T-cell (primary cell): ENCODE measurements around the gene WDFY4. TPM values are rescaled to one million over a fixed set of nuclear protein-coding genes. Genes with fewer than 3 reads are reported as not detected.
"Not testable (repeated sequence)": the region's sequence is repeated elsewhere in the genome, so short reads cannot be mapped to it uniquely, and the experiment has no call there.

Source experiments
- ATAC-seq, 4 experiments: fragments of 200-7000 bp in 3 of 4; fragments of 150-1000 bp in 1 of 4; cut with Tn5 transposase; replicated peaks in 1 of 4; 1 replicate in 3 of 4; 2 replicates in 1 of 4; pipeline ENCODE4 v1.10.0; 2021; ENCODE audit warnings: moderate library complexity in 3 of 4, mild to moderate bottlenecking in 2 of 4, moderate number of reproducible peaks in 1 of 4
- CTCF ChIA-PET, 2 donors: fragments of 300-600 bp; sonication (Branson Sonifier 250); formaldehyde crosslinking; loops; one replicate each; lab custom pipeline; 2022; ENCODE audit warnings: antibody characterized with exemption in 2 of 2; lab: Charles Lee
- POLR2A ChIA-PET, 2 donors: fragments of 300-600 bp; sonication (Branson Sonifier 250); formaldehyde crosslinking; loops; one replicate each; lab custom pipeline; 2022; ENCODE audit warnings: antibody characterized with exemption in 2 of 2; lab: Charles Lee
- DNase-seq, 35 experiments: peaks; one replicate each; pipeline versions ENCODE4 v3.0.0 to v3.0.0-alpha.2; 2013 to 2023
- H3K27ac ChIP-seq: one replicate; pipeline ENCODE4 v1.5.1; 2013; ENCODE audit warnings: low read length
- H3K27me3 ChIP-seq, 2 experiments: replicated peaks in 1 of 2; 1 replicate in 1 of 2; 2 replicates in 1 of 2; pipeline versions ENCODE4 v1.6.1 to v1.7.0; 2013; ENCODE audit warnings: low read length in 1 of 2, mixed read lengths in 1 of 2; ENCODE audit not compliant: control insufficient read depth in 2 of 2, insufficient read depth in 2 of 2; ENCODE audit errors: extremely low read depth in 1 of 2
- H3K36me3 ChIP-seq, 2 donors: 1 replicate in 1 of 2; 2 replicates in 1 of 2; pipeline versions ENCODE4 v1.6.1 to v1.7.0; 2013; ENCODE audit warnings: low read length in 1 of 2; ENCODE audit not compliant: control insufficient read depth in 2 of 2, insufficient read depth in 1 of 2; ENCODE audit errors: extremely low read depth in 1 of 2
- H3K4me1 ChIP-seq, 2 experiments: 1 replicate in 1 of 2; 2 replicates in 1 of 2; pipeline versions ENCODE4 v1.6.1 to v1.7.0; 2013; ENCODE audit warnings: low read length in 2 of 2, mixed read lengths in 1 of 2; ENCODE audit not compliant: insufficient read depth in 2 of 2, control insufficient read depth in 1 of 2; ENCODE audit errors: extremely low read depth in 1 of 2
- H3K4me3 ChIP-seq, 2 donors: 1 replicate in 1 of 2; 2 replicates in 1 of 2; pipeline versions ENCODE4 v1.5.1 to v1.7.0; 2013; ENCODE audit warnings: mild to moderate bottlenecking in 2 of 2, low read length in 1 of 2, moderate library complexity in 1 of 2; ENCODE audit not compliant: control insufficient read depth in 1 of 2; ENCODE audit errors: extremely low read depth in 1 of 2
- H3K9me3 ChIP-seq: 2 replicates; pipeline ENCODE4 v1.7.0; 2013
- H3K27ac Mint-ChIP-seq, 2 donors: one replicate each; pipeline ENCODE4 v1.8.0; 2020 to 2021; ENCODE audit warnings: mild to moderate bottlenecking in 2 of 2, mixed read lengths in 2 of 2
- H3K27me3 Mint-ChIP-seq, 2 donors: one replicate each; pipeline ENCODE4 v1.8.0; 2021 to 2022; ENCODE audit warnings: mixed read lengths in 2 of 2
- H3K36me3 Mint-ChIP-seq: one replicate; pipeline ENCODE4 v1.8.0; 2021; ENCODE audit warnings: mixed read lengths
- H3K4me1 Mint-ChIP-seq, 3 donors: one replicate each; pipeline ENCODE4 v1.8.0; 2020 to 2022; ENCODE audit warnings: mixed read lengths in 3 of 3, mild to moderate bottlenecking in 1 of 3
- H3K4me3 Mint-ChIP-seq, 3 donors: one replicate each; pipeline ENCODE4 v1.8.0; 2020 to 2022; ENCODE audit warnings: mild to moderate bottlenecking in 3 of 3, mixed read lengths in 3 of 3, moderate library complexity in 3 of 3
- H3K9me3 Mint-ChIP-seq, 3 donors: one replicate each; pipeline ENCODE4 v1.8.0; 2020 to 2022; ENCODE audit warnings: mixed read lengths in 3 of 3
- WGBS: methylation state at CpG from one replicate; pipeline ENCODE4 v1.1.5; 2013; ENCODE audit warnings: missing lambda C conversion rate; ENCODE audit not compliant: insufficient coverage; 5-methylcytosine and 5-hydroxymethylcytosine counted together
- total RNA-seq, 35 experiments: library from RNA in 6 of 35; stranded (reverse) in 6 of 35; fragments of 120-200 nt in 1 of 35; gene quantifications; one replicate each; pipeline versions ENCODE4 v1.2.1 to v1.2.4 and lab custom pipeline; 2013 to 2026

The WDFY4 gene
- total RNA-seq, 5 donors from 2014 or later (not counting 1 experiment from before 2014, with no cell fraction given) = 2.6 to 15.5 (median 4.2) TPM

DNA sequence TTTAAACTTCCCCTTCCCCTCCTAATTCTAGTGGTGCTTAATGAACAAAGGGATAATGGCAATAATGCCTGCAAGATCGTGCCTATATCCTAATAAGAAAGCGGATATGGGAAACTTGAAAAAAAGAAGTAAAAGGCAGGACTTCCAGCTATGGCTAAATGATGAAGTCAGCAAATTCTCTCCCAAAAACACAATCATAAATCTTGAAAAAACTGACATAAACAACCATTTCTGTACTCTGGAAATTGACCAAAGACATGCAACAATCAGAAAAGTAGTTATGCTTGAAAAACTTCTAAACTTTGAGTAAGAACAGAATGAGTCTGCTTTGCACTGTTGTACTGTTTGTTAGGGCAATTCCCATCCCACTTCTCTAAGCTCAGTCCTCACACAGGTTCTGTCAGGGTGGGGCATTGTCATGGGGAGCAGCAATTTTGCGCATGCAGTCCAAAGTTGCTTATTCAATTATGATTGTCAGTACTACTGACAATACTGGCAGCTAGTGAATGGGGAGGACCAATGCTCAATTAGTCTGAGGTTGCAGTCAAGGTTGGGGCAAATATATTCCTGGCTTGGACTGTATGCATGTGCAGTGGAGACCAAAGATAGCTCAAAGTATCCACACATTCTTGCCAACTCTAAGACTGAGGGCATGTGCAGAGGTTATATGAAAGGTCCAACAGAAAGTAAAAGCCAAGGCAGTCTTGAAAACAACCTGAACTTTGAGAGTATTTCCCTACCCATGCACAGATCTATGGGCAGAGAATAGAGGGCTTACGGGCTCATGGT, 45.7 kb upstream of the WDFY4 start:
- Mint-ChIP-seq H3K4me1 (peaks cover 8 to 11% (median 10%) of the 10 kb centered on the region in 3 donors), H3K9me3 (peaks cover 7 to 15% (median 15%) of the 10 kb centered on the region in 3 donors), H3K36me3 (no peaks in the 10 kb centered on the region), H3K4me3 (no peak overlapping the region), H3K27ac (no peak overlapping the region), H3K27me3 (peaks cover 23 to 41% of the 10 kb centered on the region in 2 donors)
- Histone ChIP-seq H3K27me3 (peaks cover 0 to 24% of the 10 kb centered on the region in 2 experiments), H3K36me3 (no peaks in the 10 kb centered on the region), H3K27ac (no peak overlapping the region), H3K9me3 (peaks cover 2% of the 10 kb centered on the region), H3K4me1 (peaks cover 0 to 17% of the 10 kb centered on the region in 2 experiments), H3K4me3 (no peak overlapping the region)
- no peak for DNase-seq
- POLR2A ChIA-PET = interaction anchor here in 1 of 2 donors (0.5 kb wide), 1 partner anchor 21 kb away, joined by 3 read pairs; no protein-coding TSS in a partner anchor
- 100% methylated on average over 1 of the region's 4 CpGs for WGBS
- CTCF ChIA-PET = no interaction called here
- ATAC-seq = no peak

DNA sequence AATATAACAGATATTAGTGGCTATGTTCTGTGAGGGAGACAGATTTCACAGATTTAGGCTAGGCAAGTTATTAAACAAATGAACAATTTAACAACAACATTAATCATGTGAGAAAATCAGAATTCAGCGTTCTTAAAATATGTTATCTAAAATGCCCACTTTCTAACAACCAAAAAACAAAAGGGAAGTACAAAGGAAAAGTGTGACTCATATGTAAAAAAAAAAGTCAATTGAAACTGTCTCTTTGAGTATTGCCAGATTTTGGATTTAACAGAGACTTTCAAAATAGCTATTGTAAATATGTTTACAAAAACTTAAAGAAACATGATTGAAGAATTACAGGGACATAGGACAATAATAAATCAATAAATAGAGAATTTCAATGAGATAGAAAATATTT, 45.0 kb upstream of the WDFY4 start:
- Mint-ChIP-seq H3K4me1 (peaks cover under 1 to 4% (median 3%) of the 10 kb centered on the region in 3 donors), H3K36me3 (no peaks in the 10 kb centered on the region), H3K9me3 (peaks cover 7 to 15% (median 15%) of the 10 kb centered on the region in 3 donors), H3K27me3 (peaks cover 23 to 38% of the 10 kb centered on the region in 2 donors), H3K4me3 (no peak overlapping the region), H3K27ac (no peak overlapping the region)
- no peak for ATAC-seq
- POLR2A ChIA-PET = interaction anchor here in 1 of 2 donors (0.5 kb wide), 1 partner anchor 22 kb away, joined by 3 read pairs; no protein-coding TSS in a partner anchor
- Histone ChIP-seq H3K4me3 (no peak overlapping the region), H3K27me3 (peaks cover 0 to 21% of the 10 kb centered on the region in 2 experiments), H3K36me3 (no peaks in the 10 kb centered on the region), H3K27ac (no peak overlapping the region), H3K4me1 (peaks cover 0 to 10% of the 10 kb centered on the region in 2 experiments), H3K9me3 (peaks cover 2% of the 10 kb centered on the region)
- WGBS = no CpG with 5 or more reads among the region's 1 CpG
- DNase-seq = no peak
- CTCF ChIA-PET = interaction anchor here in 1 of 2 donors (0.6 to 0.8 kb wide), 2 partner anchors 12 to 17 kb away, joined by 3 read pairs; no protein-coding TSS in a partner anchor

DNA sequence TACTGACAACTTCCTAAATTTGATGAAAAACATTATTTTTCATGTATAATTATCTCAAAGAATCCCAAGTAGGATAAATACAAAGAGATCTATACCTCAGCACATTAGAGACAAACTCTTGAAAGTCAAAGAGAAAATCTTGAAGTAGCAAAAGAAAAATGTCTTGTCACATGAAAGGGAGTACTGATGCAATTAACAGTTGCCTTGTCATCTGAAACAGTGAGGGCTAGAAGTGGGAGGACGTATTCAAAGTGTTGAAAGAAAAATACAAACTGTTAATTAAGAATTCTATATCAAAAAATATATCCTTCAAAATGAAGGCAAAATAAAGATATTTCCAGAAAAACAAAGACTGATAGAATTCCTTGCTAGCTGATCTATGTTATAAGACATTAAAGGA, 44.3 kb upstream of the WDFY4 start:
- ATAC-seq = no peak
- Histone ChIP-seq H3K27me3 (peaks cover 0 to 15% of the 10 kb centered on the region in 2 experiments), H3K36me3 (no peaks in the 10 kb centered on the region), H3K27ac (no peak overlapping the region), H3K4me3 (no peak overlapping the region), H3K9me3 (peaks cover 2% of the 10 kb centered on the region), H3K4me1 (peaks cover 0 to 3% of the 10 kb centered on the region in 2 experiments)
- Mint-ChIP-seq H3K9me3 (peaks cover 7 to 15% (median 15%) of the 10 kb centered on the region in 3 donors), H3K4me1 (peaks cover 0 to 2% (median 0%) of the 10 kb centered on the region in 3 donors), H3K27ac (no peak overlapping the region), H3K27me3 (peaks cover 23 to 37% of the 10 kb centered on the region in 2 donors), H3K36me3 (no peaks in the 10 kb centered on the region), H3K4me3 (no peak overlapping the region)
- no peak for DNase-seq
- POLR2A ChIA-PET = no interaction called here
- CTCF ChIA-PET = interaction anchor here in 1 of 2 donors (0.6 to 0.8 kb wide), 2 partner anchors 13 to 16 kb away, joined by 3 read pairs; no protein-coding TSS in a partner anchor
- no CpG with 5 or more reads among the region's 1 CpG for WGBS

DNA sequence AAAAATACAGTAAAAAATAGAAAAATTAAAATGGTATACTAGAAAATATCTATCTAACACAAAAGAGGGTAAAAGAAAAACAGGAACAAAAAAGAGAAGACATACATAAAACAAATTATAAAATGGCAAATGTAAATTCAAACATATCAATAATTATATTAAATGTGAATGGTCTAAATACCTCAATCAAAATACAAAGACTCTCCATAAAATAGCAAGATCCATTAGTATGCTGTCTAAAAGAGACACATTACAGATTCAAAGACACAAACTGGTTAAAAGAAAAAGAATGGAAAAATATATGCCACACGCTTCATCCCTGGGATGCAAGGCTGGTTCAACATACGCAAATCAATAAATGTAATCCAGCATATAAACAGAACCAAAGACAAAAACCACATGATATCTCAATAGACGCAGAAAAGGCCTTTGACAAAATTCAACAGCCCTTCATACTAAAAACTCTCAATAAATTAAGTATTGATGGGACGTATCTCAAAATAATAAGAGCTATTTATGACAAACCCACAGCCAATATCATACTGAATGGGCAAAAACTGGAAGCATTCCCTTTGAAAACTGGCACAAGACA, 43.5 kb upstream of the WDFY4 start:
- no CpG with 5 or more reads among the region's 4 CpGs for WGBS
- DNase-seq, CTCF ChIA-PET, H3K27ac Mint-ChIP-seq, H3K4me1 ChIP-seq, POLR2A ChIA-PET, H3K36me3 Mint-ChIP-seq, H3K4me3 Mint-ChIP-seq, ATAC-seq, H3K27me3 ChIP-seq, H3K4me3 ChIP-seq, H3K4me1 Mint-ChIP-seq, H3K27ac ChIP-seq, H3K9me3 ChIP-seq, H3K36me3 ChIP-seq: not testable (repeated sequence)
- Mint-ChIP-seq H3K27me3 (peaks cover 21 to 32% of the 10 kb centered on the region in 2 donors), H3K9me3 (peaks cover 7 to 15% (median 15%) of the 10 kb centered on the region in 3 donors)

GRCh38 chr10:48645600-48645999, 39.1 kb upstream of the WDFY4 start:
- Mint-ChIP-seq H3K9me3 (peaks cover 0 to 3% (median 0%) of the 10 kb centered on the region in 3 donors), H3K4me3 (no peak overlapping the region), H3K27ac (no peak overlapping the region), H3K4me1 (peaks cover 0 to 2% (median 0%) of the 10 kb centered on the region in 3 donors), H3K27me3 (peaks cover 0 to 9% of the 10 kb centered on the region in 2 donors), H3K36me3 (no peaks in the 10 kb centered on the region)
- POLR2A ChIA-PET = no interaction called here
- no peak for ATAC-seq
- CTCF ChIA-PET = no interaction called here
- Histone ChIP-seq H3K4me1 (no peaks in the 10 kb centered on the region), H3K9me3 (peaks cover 2% of the 10 kb centered on the region), H3K36me3 (no peaks in the 10 kb centered on the region), H3K4me3 (no peak overlapping the region), H3K27ac (no peak overlapping the region), H3K27me3 (peaks cover 0 to 3% of the 10 kb centered on the region in 2 experiments)
- DNase-seq = no peak
- WGBS = no CpG with 5 or more reads among the region's 1 CpG

GRCh38 chr10:48647073-48647472, 37.6 kb upstream of the WDFY4 start:
- WGBS = no CpG with 5 or more reads among the region's 7 CpGs
- H3K9me3 Mint-ChIP-seq, H3K4me3 Mint-ChIP-seq, H3K36me3 ChIP-seq, H3K4me3 ChIP-seq, ATAC-seq, H3K27me3 ChIP-seq, H3K36me3 Mint-ChIP-seq, DNase-seq, H3K4me1 ChIP-seq, POLR2A ChIA-PET, H3K9me3 ChIP-seq, H3K4me1 Mint-ChIP-seq, H3K27ac ChIP-seq, H3K27ac Mint-ChIP-seq: not testable (repeated sequence)
- H3K27me3 Mint-ChIP-seq = peaks cover 9 to 13% of the 10 kb centered on the region in 2 donors
- CTCF ChIA-PET = interaction anchor here in 1 of 2 donors (1.9 kb wide), 1 partner anchor 10 kb away, joined by 4 read pairs; no protein-coding TSS in a partner anchor
